ENCODE results near the gene OBSCN.

OBSCN gene

DNA sequence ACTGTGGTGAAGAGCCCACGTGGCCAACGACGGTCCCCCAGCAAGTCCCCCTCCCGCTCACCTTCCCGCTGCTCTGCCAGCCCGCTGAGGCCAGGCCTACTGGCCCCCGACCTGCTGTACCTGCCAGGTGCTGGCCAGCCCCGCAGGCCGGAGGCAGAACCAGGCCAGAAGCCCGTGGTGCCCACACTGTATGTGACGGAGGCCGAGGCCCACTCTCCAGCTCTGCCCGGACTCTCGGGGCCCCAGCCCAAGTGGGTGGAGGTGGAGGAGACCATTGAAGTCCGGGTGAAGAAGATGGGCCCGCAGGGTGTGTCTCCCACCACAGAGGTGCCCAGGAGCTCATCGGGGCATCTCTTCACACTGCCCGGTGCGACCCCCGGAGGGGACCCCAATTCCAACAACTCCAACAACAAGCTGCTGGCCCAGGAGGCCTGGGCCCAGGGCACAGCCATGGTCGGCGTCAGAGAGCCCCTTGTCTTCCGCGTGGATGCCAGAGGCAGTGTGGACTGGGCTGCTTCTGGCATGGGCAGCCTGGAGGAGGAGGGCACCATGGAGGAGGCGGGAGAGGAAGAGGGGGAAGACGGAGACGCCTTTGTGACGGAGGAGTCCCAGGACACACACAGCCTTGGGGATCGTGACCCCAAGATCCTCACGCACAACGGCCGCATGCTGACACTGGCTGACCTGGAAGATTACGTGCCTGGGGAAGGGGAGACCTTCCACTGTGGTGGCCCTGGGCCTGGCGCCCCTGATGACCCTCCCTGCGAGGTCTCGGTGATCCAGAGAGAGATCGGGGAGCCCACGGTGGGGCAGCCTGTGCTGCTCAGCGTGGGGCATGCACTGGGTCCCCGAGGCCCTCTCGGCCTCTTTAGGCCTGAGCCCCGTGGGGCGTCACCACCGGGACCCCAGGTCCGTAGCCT lies 152.0 kb downstream of the OBSCN start:
- DNase-seq (ENCODE audit: low read depth) = no peak

DNA sequence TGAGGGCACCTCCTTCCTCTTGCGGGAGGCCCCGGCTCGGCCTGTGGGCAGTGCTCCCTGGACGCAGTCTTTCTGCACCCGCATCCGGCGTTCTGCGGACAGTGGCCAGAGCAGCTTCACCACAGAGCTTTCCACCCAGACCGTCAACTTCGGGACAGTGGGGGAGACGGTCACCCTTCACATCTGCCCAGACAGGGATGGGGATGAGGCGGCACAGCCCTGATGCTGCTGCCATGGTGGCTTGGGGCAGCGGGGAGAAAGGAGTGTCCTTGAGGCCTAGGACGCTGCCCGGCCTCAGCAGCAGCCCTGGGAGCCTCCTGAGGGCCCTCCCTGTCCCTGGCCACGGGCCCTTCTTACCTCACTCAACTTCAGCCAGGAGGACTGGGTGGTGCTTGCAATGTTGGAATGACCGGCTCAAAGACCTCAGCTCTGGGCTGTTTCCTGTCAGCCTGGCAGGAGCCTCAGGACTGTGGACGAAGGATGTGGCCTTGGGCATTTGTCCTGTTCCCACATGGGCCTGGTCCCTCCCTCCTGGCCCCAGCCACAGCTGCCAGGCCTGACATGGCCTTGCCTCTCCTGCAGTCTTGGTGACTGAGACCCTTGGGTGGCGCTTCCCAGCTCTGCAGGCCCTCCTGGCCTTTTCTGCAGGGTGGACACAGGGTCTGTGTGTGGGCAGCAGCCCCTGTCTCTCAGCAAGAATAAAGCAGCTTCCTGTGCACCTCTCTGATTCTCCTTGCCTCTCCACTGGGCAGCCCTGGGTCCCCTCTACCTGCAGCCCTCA lies 152.9 kb downstream of the OBSCN start:
- DNase-seq (ENCODE audit: low read depth) = no peak

- DNase-seq (ENCODE audit: low read depth) = no peak
Observed at GRCh38 chr1:228361314-228362140, 153.7 kb downstream of the OBSCN start.

GRCh38 chr1:228362141-228362883 lies 154.5 kb downstream of the OBSCN start:
- DNase-seq (ENCODE audit: low read depth) = no peak

DNA sequence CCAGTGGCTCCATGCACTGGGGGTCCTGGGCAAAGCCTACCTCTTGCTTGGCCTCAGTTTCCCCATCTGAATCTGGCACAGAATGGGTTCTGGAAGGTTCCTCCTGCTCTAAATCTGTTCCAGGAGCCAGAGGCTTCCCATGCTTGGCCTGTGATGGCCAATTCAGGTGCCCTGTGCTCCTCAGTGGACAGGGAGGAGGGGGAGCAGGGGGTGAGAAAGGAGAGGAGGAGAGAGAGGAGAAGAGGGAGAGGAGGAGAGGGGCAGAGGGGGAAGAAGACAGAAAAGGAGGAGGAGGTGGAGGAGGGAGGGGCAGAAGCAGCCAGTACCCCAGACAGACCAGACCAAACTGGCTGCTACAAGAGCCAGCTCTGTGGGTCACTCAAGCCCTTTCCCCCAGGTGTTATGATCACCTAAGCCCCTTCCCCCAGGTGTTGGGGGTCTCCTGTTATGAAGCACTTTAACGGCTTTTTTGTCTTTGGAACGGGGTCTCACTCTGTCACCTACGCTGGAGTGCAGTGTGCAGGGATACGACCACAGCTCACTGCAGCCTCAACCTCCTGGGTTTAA lies 155.1 kb downstream of the OBSCN start:
- no peak for DNase-seq (ENCODE audit: low read depth)

GRCh38 chr1:228363686-228364067 lies 155.8 kb downstream of the OBSCN start:
- DNase-seq (ENCODE audit: low read depth) = no peak

GRCh38 chr1:228364068-228364705 lies 156.3 kb downstream of the OBSCN start:
- no peak for DNase-seq (ENCODE audit: low read depth)

DNA sequence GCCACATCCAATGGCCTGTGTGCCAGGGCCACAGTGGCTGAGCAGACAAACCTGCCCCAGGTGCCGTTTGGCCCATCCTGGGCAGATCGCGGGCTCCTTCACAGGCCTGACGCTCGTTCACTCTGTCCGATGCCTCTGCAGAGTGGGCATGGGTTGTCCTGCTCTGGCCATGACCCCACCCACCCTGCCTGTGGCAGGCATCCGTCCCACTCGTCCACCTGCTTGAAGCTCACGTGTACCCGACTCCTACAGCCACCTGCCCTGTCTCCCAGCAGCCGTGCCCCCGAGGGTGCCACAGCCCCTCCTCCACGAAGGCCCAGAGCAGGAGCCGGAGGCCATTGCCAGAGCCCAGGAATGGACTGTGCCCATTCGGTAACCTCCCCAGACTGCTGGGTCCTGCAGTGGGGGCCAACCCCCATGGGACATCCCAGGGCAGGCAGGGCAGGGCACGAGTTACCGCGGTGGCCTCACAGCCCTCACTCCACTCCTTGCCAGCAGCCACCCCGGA lies 156.9 kb downstream of the OBSCN start:
- no peak for DNase-seq (ENCODE audit: low read depth)

GRCh38 chr1:228365271-228366061 lies 157.6 kb downstream of the OBSCN start:
- DNase-seq (ENCODE audit: low read depth) = no peak

- no peak for DNase-seq (ENCODE audit: low read depth)
Observed at GRCh38 chr1:228366062-228366865, 158.4 kb downstream of the OBSCN start.

GRCh38 chr1:228366866-228367741 lies 159.3 kb downstream of the OBSCN start:
- no peak for DNase-seq (ENCODE audit: low read depth)

DNA sequence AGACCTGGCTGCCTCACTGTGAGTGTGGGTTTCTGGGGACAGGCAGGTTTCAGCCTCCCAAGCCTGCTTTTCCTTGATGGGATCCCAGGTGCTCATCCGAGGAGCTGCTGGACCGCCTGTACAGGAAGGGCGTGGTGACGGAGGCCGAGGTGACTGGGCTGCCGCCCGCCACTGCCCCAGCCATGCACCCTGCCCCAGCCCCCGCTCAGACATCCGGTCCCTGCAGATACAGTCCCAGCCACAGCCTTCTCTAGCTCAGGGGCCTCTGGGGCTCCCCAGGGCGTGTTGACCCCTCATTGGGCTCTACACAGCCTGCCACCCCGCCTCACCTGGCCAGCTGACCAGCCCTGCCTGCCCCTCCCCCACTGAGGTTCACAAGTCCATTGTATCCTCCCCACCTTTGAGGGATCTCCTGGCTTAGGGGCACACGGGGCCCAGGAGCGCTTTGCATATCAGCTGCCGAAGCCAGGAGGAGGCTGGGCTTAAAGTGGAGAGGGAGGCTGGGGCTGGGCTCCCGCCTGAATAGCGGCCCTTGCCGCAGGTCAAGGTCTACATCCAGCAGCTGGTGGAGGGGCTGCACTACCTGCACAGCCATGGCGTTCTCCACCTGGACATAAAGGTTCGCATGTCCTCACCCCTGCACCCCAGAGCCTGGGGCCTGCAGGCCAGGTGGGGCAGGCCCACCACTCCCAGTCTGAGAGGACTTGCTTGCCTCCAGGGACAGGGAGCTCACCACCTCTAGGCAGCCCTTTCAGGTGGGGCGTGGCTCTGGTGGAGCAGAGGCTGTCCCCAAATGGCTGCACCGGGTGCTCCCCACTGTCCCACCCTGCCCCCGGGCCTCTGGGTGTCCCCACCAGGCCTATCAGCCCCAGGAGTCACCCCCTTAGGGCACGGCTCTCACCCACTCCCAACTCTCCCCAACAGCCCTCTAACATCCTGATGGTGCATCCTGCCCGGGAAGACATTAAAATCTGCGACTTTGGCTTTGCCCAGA lies 160.3 kb downstream of the OBSCN start:
- DNase-seq (ENCODE audit: low read depth) = no peak

GRCh38 chr1:228368801-228369607 lies 161.2 kb downstream of the OBSCN start:
- no peak for DNase-seq (ENCODE audit: low read depth)

DNA sequence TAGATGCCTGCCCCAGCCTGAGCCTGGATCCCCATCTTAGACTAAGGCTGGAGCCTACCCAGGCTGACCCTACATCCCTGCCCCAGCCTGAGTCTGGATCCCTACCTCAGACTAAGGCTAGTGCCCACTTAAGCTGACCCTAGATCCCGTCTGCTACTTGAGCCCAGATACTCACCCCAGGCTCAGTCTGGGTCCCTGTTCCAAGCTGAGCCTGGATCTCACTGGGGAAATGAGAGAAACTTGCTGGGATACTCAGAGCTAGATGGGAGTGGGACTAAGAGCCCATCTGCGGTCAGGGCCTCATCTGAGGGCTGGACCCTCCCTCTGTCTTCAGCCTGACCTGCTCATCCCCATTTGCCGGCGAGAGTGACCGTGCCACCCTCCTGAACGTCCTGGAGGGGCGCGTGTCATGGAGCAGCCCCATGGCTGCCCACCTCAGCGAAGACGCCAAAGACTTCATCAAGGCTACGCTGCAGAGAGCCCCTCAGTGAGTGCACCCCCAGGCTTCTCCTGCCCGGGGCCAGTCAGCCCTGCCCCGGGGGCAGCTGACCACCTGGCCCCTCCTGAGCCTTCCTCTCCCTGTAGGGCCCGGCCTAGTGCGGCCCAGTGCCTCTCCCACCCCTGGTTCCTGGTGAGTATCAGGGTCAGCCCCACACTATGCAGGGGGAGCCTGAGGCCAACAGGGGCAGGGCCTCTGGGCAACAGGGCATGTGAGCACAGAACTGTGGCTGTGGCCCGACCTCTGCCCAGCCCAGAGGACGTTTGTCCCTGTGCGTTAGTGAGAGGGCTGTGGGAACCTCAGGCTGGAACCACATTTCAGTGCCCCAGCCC lies 162.0 kb downstream of the OBSCN start:
- no peak for DNase-seq (ENCODE audit: low read depth)

- DNase-seq (ENCODE audit: low read depth) = no peak
Observed at GRCh38 chr1:228370439-228370940, 162.6 kb downstream of the OBSCN start.

Measured in stimulated activated CD8-positive, alpha-beta memory T cell treated with anti-CD3 and anti-CD28 coated beads, Interleukin-7, amount 100 ng/mL, for 24 hours (primary cell).